HepG2 (cell line): ENCODE measurements around the gene EPB41. TPM values are rescaled to one million over a fixed set of nuclear protein-coding genes. Genes with fewer than 3 reads are reported as not detected.

Experiments
- ATAC-seq: fragments of 200-7000 bp; cut with Tn5 transposase; 3 replicates; pipeline ENCODE4 v1.9.1; 2020; ENCODE audit warnings: mild to moderate bottlenecking, moderate library complexity
- BruUV-seq: library from RNA; stranded (reverse); fragments of 400-500 nt; replicated peaks from 2 replicates; lab custom pipeline; 2021; lab: Mats Ljungman, UMichigan
- CTCF ChIA-PET: fragments of 300-600 bp; formaldehyde crosslinking; extraction: SDS; loops from one replicate; lab custom pipeline; 2021; ENCODE audit warnings: low total read pairs, inconsistent platforms, low intra/inter-chr PET ratio; lab: Yijun Ruan, JAX
- POLR2A ChIA-PET: fragments of 350-600 bp; sonication (Branson Sonifier 250); formaldehyde crosslinking; loops from one replicate; lab custom pipeline; 2020; ENCODE audit warnings: antibody characterized with exemption, inconsistent platforms; lab: Yijun Ruan, JAX
- DNase-seq: peaks from one replicate; pipeline ENCODE4 v3.0.0-alpha.2; 2015; ENCODE audit warnings: low spot score
- FAIRE-seq: peaks from 3 replicates; lab custom pipeline; 2011; peaks lifted over from hg19 to GRCh38; lab: Jason Lieb, UNC
- H2AFZ ChIP-seq: one replicate; pipeline ENCODE4 v1.6.1; 2011; ENCODE audit warnings: low read length, inconsistent platforms
- H3K27ac ChIP-seq: fragments of 300-600 bp; 3 replicates; pipeline ENCODE4 v1.8.0; 2011; ENCODE audit warnings: mixed run types, mild to moderate bottlenecking, mixed read lengths, low read length, inconsistent platforms; ENCODE audit not compliant: insufficient read depth; ENCODE audit errors: extremely low read length
- H3K27me3 ChIP-seq, 2 experiments: fragments of 200-600 bp in 1 of 2; 2 replicates in 1 of 2; 3 replicates in 1 of 2; pipeline versions ENCODE4 v1.6.0 to v1.8.0; 2011; ENCODE audit warnings: low read length in 2 of 2, mild to moderate bottlenecking in 2 of 2, moderate library complexity in 2 of 2, inconsistent platforms in 1 of 2; ENCODE audit not compliant: insufficient read depth in 2 of 2, control insufficient read depth in 1 of 2
- H3K36me3 ChIP-seq, 2 experiments: fragments of 200-600 bp in 1 of 2; replicated peaks in 1 of 2; 2 replicates in 1 of 2; 3 replicates in 1 of 2; pipeline versions ENCODE4 v1.5.1 to v1.8.0; 2011; ENCODE audit warnings: low read length in 2 of 2, inconsistent platforms in 1 of 2; ENCODE audit not compliant: insufficient read depth in 2 of 2, control insufficient read depth in 1 of 2
- H3K4me1 ChIP-seq: 2 replicates; pipeline ENCODE4 v1.5.1; 2012; ENCODE audit warnings: low read length, inconsistent platforms; ENCODE audit not compliant: insufficient read depth
- H3K4me2 ChIP-seq: 2 replicates; pipeline ENCODE4 v1.6.0; 2011; ENCODE audit warnings: low read depth, low read length, inconsistent platforms
- H3K4me3 ChIP-seq, 3 experiments: fragments of 200-600 bp in 1 of 3; sonication (generic), shearing (Covaris generic) in 1 of 3; replicated peaks in 1 of 3; 2 replicates each; pipeline ENCODE4 v1.5.1; 2011 to 2016; ENCODE audit warnings: low read length in 3 of 3, inconsistent platforms in 2 of 3, low read depth in 2 of 3, mild to moderate bottlenecking in 2 of 3, control low read depth in 1 of 3, mixed read lengths in 1 of 3; ENCODE audit not compliant: insufficient read depth in 1 of 3
- H3K79me2 ChIP-seq: one replicate; pipeline ENCODE4 v1.6.1; 2011; ENCODE audit warnings: low read length, inconsistent platforms; ENCODE audit not compliant: insufficient read depth
- H3K9ac ChIP-seq: 2 replicates; pipeline ENCODE4 v1.6.0; 2011; ENCODE audit warnings: mild to moderate bottlenecking, low read depth, low read length, inconsistent platforms; ENCODE audit not compliant: insufficient read depth
- H3K9me3 ChIP-seq: 2 replicates; pipeline ENCODE4 v1.5.1; 2012; ENCODE audit warnings: mild to moderate bottlenecking, low read length
- H4K20me1 ChIP-seq: 2 replicates; pipeline ENCODE4 v1.6.0; 2011; ENCODE audit warnings: inconsistent platforms, mild to moderate bottlenecking, low read length, moderate library complexity; ENCODE audit not compliant: insufficient read depth
- ZNF512B ChIP-seq: sonication (generic); formaldehyde crosslinking; IDR thresholded peaks from 2 replicates; pipeline ENCODE4 v1.5.1; 2020; ENCODE audit warnings: missing genetic modification reagents, mild to moderate bottlenecking, borderline replicate concordance
- WGBS: methylation state at CpG from one replicate; pipeline ENCODE4 v1.1.6; 2017; ENCODE audit warnings: low lambda C conversion rate; 5-methylcytosine and 5-hydroxymethylcytosine counted together
- in situ Hi-C: cut with HindIII; loops from 2 replicates; pipeline ENCODE4 v1.10.0; 2017; ENCODE audit warnings: low pct_unique_long_range_greater_than_20kb; ENCODE audit not compliant: extremely low pct_ligation_motif_present
- intact Hi-C: fragments of 100-400 bp; cut with micrococcal nuclease; formaldehyde crosslinking; loops from one replicate; pipeline ENCODE4 v1.10.0; 2022; ENCODE audit not compliant: unreplicated experiment
- polyA plus RNA-seq, 8 experiments: library from polyadenylated mRNA; depleted of rRNA in 3 of 8; stranded (reverse) in 7 of 8; unstranded in 1 of 8; fragments of >200 nt; fragmentation: Illumina TruSeq in 4 of 8; extraction: Trizol in 4 of 8; gene quantifications; 2 replicates each; pipeline versions ENCODE4 v1.2.1 to v1.2.3, GENCODE V29; 2011 to 2016; ENCODE audit warnings: low read depth in 4 of 8, missing spikeins in 1 of 8, mixed read lengths in 1 of 8; ENCODE audit not compliant: insufficient read depth in 1 of 8
- total RNA-seq, 5 experiments: library from RNA; depleted of rRNA; stranded (reverse); fragments of >200 nt; fragmentation: Illumina TruSeq; extraction: Trizol; gene quantifications; 2 replicates each; pipeline ENCODE4 v1.2.3, GENCODE V29; 2016; ENCODE audit warnings: low read depth in 1 of 5

Gene EPB41
- total and polyA plus RNA-seq, 2 of the 13 experiments (the other 11 are each of a cell fraction or from before 2014, with no cell fraction given): 34.5 to 46.7 TPM

DNA sequence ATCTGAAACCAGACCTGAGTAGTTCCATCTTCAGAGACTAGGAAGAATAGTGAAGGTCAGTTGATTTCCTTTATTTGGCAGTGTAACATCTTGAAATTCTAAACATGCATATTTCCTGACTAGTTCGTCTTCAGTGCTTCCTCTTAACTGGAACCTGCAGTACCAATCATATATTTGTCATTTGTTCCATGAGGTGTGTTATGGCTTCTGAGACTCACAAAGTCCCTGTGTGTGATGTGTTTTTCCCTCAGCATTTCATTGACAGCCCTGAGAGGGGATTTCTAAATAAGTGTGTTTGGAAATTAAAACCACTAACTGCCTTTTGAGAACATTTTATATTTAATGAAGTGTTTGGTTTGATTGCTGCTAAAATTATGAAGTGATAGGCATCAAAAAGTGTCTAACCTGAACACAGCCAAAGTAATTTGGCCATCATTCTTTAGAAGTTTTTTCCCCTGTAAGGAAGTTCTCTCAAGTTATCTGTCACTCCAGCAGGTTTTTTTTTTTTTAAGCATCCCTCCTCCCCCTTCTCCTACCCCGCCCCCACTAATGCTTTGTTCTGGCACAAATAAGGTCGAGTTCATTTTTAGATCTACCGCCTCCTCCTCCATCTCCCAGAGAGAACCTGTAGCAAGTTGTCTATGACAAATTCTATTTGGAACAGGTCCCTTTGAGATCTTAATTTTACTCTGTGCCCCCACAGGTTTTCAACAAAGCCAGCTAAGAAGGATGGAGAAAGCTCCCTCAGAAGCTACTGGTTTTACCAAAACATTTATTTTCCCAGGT lies 148.0 kb downstream of the EPB41 start:
- CTCF ChIA-PET: no interaction called here

More for the DNA sequence above, 148.0 kb downstream of the EPB41 start:
- Histone ChIP-seq H3K36me3 (peaks cover 1 to 14% of the 10 kb centered on the region in 2 experiments; a peak in 2 of 5 replicates), H3K4me1 (no peaks in the 10 kb centered on the region), H3K27ac (no peak overlapping the region), H3K9me3 (no peaks in the 10 kb centered on the region), H3K27me3 (no peaks in the 10 kb centered on the region), H2AFZ (no peak overlapping the region), H4K20me1 (no peaks in the 10 kb centered on the region), H3K4me2 (no peak overlapping the region), H3K4me3 (no peak overlapping the region), H3K9ac (no peak overlapping the region), H3K79me2 (no peaks in the 10 kb centered on the region)
- TF ChIP-seq ZNF512B (CRISPR knock-in tag): no peak
- intact Hi-C loops: no loop called here
- no TSS peak for BruUV-seq
- POLR2A ChIA-PET: no interaction called here
- in situ Hi-C loops: no loop called here
- FAIRE-seq (no peak), DNase-seq (no peak), ATAC-seq (no peak)
- 97% methylated on average over 4 of the region's 4 CpGs for WGBS
